Measurements from ENCODE around the gene ALOX5.

DNA sequence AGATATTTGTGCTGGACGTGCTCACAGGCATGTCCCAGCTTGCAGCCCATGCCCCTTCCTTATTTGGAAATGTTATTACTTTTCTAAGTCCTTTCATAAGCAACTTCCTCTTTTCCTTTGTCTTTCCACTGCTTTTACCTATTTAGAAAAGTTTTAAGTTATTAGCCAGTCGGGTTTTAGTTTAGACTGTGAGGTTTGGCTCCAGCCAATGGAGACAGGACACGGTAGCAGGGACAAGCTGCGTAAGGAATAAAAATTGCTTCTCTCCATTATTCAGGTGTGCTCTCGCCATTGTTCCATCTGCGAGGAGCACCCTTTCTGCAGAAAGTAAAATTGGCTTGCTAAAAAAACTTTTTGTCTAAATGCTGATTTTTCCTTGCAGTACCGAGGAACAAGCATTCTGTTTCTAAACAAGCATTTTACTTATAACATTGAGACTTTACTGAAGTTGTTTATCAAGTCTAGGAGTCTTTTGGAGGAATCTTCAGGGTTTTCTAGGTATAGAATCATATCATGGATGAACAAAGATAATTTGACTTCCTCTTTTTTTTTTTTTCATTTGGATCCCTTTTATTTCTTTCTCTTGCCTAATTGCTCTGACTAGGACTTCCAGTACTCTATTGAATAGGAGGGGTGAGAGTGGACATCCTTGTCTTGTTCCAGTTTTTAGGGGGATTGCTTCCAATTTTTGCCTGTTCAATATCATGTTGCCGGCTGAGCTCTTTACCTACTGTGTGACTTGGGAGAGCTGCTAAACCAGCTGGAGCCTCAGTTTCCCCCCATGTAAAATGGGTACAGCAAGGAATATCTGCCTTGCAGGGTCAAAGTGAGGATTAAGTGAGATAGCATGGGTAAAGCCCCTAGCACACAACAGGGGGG lies 63.8 kb downstream of the ALOX5 start:
- no peak for TF ChIP-seq FOSL2 (IDR thresholded peaks at IDR 0.05; ENCODE audit: borderline replicate concordance, low read depth)
- no peak for TF ChIP-seq EP300 (IDR thresholded peaks at IDR 0.05; ENCODE audit: borderline replicate concordance in 1 of 2, low read depth in 1 of 2, low read length in 1 of 2)
- TF ChIP-seq, protein P1, sequence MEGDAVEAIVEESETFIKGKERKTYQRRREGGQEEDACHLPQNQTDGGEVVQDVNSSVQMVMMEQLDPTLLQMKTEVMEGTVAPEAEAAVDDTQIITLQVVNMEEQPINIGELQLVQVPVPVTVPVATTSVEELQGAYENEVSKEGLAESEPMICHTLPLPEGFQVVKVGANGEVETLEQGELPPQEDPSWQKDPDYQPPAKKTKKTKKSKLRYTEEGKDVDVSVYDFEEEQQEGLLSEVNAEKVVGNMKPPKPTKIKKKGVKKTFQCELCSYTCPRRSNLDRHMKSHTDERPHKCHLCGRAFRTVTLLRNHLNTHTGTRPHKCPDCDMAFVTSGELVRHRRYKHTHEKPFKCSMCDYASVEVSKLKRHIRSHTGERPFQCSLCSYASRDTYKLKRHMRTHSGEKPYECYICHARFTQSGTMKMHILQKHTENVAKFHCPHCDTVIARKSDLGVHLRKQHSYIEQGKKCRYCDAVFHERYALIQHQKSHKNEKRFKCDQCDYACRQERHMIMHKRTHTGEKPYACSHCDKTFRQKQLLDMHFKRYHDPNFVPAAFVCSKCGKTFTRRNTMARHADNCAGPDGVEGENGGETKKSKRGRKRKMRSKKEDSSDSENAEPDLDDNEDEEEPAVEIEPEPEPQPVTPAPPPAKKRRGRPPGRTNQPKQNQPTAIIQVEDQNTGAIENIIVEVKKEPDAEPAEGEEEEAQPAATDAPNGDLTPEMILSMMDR (IDR thresholded peaks at IDR 0.05), result no peak
- TF ChIP-seq RCOR1 (IDR thresholded peaks at IDR 0.05; ENCODE audit: low read length), result no peak
- TF ChIP-seq, protein P2, sequence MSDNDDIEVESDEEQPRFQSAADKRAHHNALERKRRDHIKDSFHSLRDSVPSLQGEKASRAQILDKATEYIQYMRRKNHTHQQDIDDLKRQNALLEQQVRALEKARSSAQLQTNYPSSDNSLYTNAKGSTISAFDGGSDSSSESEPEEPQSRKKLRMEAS (IDR thresholded peaks at IDR 0.05; ENCODE audit: low read depth), result no peak
- no peak for TF ChIP-seq RAD21 (IDR thresholded peaks at IDR 0.05; ENCODE audit: low read length)
- TF ChIP-seq TEAD4 (IDR thresholded peaks at IDR 0.05; ENCODE audit: borderline replicate concordance, insufficient read depth), result no peak
- no peak for TF ChIP-seq FOXM1 (IDR thresholded peaks at IDR 0.05; ENCODE audit: low read depth)

All from SK-N-SH (cell line).